HG02884 (cell line): ENCODE results near the gene RNF214.
A peak's percentile ranks its signal among the peaks of the same experiment; 100 is the strongest.
"Not testable (repeated sequence)": the region's sequence is repeated elsewhere in the genome, so short reads cannot be mapped to it uniquely, and the experiment has no call there.

Source experiments
- ATAC-seq: cut with Tn5 transposase; IDR thresholded peaks from one replicate; pipeline ENCODE4 v1.9.1; 2021; ENCODE audit warnings: mild to moderate bottlenecking, moderate library complexity; ENCODE audit not compliant: unreplicated experiment

RNF214 gene

DNA sequence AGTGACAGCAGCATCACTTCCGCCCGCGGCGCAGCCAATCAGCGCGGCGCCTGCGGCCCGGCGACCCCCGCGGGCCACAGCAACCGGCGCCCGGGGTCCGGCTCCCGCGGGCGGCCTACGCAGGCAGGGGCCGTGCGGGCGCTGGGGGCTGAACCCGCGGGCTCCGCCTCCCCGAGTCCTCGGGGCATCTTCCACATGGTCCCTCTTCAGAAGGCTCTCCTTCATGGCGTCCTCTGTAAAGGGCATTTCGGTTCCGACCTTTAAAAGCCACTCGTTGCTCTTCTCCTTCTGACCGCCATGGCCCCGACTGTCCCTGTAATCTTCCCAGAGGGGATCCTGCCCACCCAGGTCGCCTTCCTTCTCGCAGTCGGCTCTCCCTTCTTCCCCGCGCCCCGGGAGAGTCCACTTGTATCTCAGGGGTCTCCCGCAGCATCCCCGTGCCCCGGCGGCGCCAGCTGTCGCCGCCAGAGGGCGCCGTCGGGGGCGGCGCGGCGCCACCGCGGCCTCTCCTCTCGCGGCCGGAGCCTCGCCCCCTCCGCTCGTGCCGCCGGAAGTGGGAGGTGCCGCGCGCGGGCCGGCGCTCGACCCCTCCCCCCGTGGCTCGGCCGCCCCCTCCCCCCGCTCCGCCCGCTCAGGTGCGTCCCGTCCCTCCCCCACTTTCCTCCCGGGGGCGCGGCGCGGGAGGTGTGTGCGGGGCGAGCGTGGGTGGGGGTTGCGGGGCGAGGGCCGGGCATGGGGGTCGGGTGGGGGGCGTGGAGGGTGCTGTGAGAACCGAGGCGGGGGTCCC lies at the start of gene RNF214:
Gene RNF214, plus strand, starts transcription at position 580 of the 787 bp plus-strand sequence. CDS start 1,602 bp downstream, outside the sequence.
- ATAC-seq, result peak; percentile 56

DNA sequence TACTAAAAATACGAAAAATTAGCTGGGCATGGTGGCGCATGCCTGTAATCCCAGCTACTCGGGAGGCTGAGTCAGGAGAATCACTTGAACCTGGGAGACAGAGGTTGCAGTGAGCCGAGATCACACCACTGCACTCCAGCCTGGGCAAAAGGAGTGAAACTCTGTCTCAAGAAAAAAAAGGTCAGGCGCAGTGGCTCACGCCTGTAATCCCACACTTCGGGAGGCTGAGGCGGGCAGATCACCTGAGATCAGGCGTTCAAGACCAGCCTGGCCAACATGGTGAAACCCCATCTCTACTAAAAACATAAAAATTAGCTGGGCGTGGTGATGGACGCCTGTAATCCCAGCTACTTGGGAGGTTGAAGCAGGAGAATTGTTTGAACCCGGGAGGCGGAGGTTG lies 49.3 kb upstream of the RNF214 start:
- ATAC-seq, result not testable (repeated sequence)

DNA sequence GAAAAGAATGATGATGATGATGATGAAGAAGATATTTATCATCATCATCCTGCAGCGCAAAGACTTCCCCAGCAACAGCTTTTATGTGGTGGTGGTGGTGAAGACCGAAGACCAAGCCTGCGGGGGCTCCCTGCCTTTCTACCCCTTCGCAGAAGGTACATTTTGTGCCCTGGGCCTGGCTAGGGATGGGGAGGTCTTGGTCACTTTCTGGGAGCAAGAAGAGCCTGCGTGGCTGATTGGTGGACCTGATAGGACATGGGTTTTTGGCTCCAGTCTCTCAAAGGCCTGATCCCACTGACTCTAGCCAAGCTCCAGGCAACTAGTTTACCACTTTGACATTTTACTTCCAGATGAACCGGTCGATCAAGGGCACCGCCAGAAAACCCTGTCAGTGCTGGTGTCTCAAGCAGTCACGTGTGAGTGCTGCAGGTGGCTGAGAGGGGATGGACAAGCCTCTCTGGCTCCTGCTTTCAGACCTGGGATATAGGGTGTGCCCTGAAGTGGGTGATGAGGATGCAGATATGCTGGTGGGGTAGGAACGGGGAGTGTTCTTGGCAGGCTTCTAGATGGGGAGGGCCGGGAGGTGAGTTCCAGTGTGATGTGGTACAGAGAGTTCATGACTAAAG lies 48.6 kb upstream of the RNF214 start:
- no peak for ATAC-seq

DNA sequence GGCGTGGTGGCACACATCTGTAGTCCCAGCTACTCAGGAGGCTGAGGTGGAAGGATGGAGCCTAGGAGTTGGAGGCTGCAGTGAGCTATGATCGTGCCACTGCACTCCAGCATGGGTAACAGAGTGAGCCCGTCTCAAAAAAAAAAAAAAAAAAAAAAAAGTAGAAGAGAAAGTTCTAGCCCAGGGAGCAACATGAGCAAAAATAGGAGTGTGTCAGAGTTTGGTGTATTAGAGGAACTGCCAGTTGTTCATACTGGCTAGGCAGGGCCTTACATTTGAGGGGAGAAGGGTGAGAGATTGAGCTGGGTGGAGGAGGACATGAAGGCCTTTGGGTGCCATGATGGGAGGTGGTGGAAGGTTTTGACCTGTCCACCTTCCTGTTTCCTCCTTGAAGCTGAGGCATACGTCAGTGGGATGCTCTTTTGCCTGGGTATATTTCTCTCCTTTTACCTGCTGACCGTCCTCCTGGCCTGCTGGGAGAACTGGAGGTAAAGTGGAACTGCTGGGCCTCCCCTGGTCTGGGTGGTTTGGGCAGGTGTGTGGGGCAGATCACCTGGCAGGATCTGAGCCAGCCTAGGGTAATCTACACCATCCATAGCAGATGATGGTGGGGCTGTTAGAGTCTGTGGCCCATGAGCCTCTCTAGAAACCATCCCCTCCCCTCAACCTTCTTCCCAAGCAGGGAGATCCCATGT lies 46.6 kb upstream of the RNF214 start:
- ATAC-seq, result no peak

DNA sequence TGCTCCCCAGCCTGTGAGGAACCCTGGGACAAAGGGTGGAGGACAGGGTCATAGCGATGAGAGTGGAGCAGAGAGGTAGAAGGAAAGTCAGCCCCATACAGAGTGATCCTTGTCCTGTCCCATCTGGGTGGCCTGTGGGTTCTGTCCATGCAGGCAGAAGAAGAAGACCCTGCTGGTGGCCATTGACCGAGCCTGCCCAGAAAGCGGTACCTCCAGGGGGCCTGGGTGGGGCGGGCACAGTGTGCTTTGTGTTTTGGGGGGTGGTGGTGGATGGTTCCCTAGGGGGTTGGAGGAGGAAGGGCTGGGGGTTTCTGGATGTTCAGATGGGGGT lies 46.1 kb upstream of the RNF214 start:
- ATAC-seq, result no peak

DNA sequence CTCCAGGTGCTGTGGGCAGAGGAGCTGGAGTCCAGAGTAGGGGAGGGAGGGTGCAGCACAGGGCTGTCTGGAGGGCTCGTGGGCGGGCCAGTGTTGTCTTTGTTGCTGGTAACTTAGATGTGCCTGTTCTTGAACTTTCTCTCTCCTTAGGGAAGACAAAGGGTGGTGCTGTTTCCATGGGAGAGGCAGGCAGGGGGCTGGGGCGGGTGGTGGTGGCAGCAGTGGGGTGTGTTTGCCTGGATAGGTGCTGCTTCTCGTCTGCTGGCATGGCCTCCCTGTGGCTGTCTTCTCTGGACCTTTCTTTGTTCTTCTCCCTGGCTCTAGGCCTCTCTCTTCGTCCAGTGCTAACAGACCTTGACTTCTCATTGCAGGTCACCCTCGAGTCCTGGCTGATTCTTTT lies 45.5 kb upstream of the RNF214 start:
- ATAC-seq, result no peak

DNA sequence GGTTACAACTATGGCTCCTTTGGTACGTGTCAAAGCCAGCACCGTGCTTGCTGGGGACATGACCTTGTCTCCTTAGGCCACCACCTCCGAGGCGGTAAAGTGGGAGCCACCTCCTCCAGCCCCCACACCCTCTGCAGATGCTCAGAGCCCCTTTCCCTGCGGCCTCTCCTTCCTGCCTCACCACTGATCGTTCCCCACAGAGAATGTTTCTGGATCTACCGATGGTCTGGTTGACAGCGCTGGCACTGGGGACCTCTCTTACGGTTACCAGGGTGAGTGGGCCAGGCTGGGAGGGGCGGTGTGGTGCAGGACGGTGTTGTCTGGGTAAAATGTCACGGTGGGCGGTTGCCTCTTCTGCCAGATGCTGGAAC lies 45.1 kb upstream of the RNF214 start:
- no peak for ATAC-seq

DNA sequence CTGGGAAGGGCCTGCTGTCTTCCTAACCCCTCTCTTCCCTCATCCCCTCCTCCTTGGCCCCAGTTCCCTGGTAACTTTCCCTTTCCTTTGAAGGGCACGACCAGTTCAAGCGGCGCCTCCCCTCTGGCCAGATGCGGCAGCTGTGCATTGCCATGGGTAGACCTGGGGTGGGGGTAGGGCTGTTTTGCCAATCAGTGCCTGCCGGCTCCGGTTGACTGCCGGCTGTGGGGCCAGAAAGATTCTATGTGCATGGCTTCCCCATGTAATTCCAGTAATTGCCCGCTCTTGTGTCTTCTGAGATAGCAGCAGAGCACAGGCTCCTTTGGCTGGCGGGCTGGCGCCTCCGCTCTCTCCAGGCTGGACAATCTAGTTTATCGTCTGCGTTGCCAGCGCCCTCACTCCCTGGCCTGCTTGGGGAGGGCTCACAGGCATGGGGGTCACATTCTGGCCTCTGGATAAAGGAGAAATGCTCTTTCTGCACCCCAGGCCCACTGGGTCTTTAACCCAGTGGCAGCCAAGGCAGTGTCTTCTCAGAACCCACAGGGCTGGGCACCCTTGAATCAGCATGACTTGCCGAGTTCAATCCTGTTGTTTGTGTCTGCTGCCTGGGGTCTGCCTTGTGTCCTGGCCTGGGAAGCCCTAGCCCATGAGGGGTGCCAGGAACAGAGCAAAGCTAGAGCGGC lies 44.5 kb upstream of the RNF214 start:
- ATAC-seq, result no peak

DNA sequence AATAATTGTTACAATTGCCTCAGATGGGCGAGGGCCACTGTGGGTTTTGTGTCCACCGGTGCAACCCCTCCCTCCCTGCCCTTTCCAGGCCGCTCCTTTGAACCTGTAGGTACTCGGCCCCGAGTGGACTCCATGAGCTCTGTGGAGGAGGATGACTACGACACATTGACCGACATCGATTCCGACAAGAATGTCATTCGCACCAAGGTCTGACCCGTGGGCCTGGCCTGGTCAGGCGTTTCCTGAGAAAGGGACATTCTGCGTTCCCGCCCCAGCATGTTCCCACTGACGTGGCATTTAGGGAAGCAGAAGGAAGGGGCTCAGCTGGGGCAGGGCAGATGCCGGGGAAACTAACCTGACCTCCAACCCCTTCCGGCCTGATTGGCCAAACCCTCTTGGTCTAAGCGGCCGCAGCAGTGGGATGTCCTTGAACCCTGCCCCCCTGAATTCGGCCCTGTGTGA lies 43.8 kb upstream of the RNF214 start:
- no peak for ATAC-seq

DNA sequence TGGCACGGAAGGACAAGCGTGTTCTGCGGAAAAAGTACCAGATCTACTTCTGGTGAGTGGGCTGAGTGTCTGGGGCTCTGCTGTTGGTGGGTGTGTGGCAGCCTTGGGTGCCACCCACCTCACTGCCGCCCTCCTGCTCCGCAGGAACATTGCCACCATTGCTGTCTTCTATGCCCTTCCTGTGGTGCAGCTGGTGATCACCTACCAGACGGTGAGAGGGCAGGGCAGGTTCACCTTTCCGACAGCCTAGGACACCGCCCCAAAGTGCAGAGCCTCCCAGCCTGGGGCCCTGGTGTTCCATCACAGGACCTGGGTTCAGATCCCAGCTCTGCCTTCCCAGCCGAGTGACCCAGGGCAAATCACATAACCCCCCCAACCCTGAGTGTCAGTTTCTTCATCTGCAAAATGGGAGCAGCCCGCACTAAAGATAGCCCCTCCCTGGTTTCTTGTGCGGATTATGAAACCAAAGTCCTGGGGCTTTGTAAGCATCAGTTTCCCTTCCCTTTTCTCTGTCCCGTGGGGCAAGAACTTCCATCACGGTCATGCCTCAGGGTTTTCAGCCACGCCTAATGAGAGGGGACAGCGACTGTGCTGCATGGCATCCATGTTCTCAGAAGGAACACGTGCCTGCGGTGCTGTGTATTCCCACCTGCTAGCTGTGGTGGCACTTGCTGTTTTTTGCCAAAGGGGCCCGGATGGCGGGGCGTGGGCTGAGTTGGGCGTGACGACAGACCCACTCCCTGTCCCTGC lies 43.1 kb upstream of the RNF214 start:
- no peak for ATAC-seq

DNA sequence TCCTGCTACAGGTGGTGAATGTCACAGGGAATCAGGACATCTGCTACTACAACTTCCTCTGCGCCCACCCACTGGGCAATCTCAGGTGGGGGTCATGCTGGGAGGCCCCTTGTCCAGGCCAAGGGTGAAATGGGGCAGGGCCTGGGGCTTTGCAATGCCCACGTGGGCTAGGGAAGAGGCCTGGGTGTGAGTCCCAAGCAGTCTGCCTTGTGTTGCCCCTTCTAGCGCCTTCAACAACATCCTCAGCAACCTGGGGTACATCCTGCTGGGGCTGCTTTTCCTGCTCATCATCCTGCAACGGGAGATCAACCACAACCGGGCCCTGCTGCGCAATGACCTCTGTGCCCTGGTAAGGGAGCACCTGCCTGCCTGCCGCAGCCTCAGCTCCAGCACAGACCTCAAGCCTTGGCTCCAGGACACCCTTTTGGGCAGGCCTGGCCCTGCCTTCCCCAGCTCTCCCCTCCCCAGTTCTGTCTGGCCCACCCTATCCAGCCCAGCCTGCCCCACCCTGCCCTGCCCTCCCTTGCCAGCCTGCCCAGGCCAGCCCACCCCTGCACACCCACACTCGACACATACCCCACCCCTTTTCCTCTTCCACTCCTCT lies 42.4 kb upstream of the RNF214 start:
- ATAC-seq, result no peak

DNA sequence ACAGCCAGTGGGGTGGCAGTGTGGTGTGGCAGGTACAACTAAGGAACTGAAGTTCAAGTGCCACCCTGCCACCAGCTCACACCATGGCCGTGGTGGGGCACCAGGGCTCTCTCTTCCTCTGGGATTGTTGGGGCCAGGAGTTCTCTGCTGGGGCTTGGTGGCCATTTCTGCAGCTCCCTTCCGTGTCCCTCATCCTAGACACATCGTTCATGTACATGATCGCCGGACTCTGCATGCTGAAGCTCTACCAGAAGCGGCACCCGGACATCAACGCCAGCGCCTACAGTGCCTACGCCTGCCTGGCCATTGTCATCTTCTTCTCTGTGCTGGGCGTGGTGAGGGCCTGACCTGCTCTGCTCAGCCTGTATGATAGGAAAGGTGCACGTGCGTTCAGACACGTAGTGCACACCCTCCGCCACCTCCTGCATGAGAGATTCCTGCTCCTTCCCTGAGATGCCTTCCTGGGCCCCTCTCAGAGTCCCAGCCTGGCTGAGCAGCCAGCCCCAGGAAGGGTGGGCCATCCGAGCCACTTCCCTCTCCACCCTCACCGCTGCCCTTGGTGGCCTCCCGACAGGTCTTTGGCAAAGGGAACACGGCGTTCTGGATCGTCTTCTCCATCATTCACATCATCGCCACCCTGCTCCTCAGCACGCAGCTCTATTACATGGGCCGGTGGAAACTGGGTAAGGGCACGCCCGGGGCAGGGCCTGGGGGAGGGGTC lies 40.6 kb upstream of the RNF214 start:
- no peak for ATAC-seq

DNA sequence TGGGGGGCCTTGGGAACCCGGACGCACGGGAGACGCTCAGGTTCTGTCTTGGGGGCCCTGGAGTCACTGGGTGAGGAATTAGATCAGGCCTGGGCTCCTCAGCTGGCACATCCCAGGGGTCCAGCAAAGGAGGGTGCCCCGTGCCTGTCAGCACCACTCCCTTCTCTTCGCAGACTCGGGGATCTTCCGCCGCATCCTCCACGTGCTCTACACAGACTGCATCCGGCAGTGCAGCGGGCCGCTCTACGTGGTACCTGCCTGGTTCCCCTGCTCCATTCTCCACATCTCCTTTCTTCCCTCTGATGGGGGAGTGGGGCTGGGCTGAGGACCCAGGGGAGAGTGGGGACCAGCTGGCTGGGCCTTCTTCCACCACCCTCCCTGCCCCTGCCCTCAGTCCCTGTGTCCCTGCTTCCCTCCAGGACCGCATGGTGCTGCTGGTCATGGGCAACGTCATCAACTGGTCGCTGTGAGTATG lies 40.0 kb upstream of the RNF214 start:
- ATAC-seq, result no peak

DNA sequence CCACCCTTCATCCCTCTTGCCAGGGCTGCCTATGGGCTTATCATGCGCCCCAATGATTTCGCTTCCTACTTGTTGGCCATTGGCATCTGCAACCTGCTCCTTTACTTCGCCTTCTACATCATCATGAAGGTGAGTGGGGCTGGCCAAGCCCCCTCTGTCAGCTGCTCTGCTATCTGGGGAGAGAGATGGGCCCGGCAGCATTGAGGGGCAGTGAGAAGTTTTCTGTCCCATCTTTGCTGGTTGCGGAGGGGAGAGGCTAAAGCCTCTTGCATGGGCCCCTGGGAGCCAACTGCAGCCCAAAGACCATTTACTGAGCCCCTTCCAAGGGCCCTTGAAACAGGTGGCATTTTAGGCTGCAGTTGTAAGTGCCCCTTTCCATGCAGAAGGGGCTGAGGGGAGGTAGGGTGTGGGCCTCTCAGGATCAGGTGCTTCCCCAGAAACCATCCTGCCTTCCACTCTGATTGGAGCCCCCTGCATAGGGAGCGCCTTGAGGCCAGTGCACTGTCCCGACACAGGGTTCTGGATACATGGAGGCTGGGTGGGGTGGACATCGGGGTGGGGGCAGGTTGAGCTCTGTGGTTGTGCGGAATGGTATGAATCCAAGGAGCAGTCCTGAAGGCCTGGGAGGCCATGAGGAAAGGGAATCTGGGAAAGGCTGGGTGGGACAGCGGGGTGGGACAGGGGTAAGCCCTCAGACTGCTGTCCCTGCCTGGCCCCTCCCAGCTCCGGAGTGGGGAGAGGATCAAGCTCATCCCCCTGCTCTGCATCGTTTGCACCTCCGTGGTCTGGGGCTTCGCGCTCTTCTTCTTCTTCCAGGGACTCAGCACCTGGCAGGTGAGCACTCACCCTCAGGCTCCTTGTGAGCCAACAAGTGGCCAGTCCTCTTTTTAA lies 39.1 kb upstream of the RNF214 start:
- ATAC-seq, result no peak

DNA sequence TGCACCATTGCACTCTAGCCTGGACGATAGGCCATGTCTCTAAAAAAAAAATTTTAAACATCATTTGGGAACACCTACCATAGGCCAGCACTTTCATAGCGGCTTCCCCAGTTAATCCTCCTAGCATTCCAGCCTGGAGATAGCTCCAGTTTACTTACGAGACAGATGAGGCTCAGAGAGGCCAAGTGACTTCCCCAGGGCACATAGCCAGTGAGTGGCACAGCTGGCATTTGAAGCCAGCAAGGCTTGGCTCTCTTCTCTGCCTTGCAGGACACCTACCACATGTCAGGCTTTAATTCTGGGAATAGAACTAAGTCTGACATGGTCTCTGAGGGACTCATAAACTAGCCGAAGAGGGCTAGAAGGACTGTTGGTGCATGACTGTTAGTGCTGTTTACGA lies 38.2 kb upstream of the RNF214 start:
- no peak for ATAC-seq

DNA sequence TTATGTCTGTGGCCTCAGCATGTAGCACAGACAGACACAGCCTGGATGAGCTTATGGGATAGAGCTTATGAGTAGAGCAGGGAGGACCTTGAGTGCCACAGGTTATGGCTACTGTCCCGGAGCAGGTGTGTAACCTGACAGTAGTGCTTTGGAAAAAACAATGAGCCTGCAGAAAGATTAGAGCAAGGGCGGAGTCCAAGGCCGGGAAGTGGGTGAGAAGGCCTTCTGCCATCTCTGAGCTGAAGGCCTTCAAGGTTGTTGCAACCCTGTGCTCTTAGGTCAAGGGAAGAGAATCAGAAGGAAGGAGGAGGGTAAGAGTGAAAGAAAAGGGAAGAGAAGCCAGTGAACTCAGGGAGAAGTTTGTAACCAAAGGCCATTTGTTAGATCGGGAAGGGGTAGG lies 37.2 kb upstream of the RNF214 start:
- no peak for ATAC-seq

DNA sequence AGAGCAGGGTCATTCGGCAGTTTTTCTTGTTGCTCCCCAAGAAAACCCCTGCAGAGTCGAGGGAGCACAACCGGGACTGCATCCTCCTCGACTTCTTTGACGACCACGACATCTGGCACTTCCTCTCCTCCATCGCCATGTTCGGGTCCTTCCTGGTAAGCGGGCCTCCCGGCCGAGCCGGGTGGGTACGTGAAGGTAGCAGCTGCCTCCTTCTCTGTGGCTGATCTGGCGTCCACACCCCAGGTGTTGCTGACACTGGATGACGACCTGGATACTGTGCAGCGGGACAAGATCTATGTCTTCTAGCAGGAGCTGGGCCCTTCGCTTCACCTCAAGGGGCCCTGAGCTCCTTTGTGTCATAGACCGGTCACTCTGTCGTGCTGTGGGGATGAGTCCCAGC lies 36.7 kb upstream of the RNF214 start:
- ATAC-seq, result no peak

DNA sequence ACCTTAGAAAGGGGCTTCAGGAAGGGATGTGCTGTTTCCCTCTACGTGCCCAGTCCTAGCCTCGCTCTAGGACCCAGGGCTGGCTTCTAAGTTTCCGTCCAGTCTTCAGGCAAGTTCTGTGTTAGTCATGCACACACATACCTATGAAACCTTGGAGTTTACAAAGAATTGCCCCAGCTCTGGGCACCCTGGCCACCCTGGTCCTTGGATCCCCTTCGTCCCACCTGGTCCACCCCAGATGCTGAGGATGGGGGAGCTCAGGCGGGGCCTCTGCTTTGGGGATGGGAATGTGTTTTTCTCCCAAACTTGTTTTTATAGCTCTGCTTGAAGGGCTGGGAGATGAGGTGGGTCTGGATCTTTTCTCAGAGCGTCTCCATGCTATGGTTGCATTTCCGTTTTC lies 35.5 kb upstream of the RNF214 start:
- no peak for ATAC-seq
